Epithelial cell of prostate (primary cell): ENCODE results near the gene REG3A.

Experiments used
- DNase-seq: peaks from one replicate; pipeline ENCODE4 v3.0.0-alpha.2; 2011; ENCODE audit warnings: low read depth, low spot score
- H3K27ac ChIP-seq: fragments of 450-650 bp; 2 replicates; pipeline ENCODE4 v1.5.1; 2017; ENCODE audit warnings: mild to moderate bottlenecking

Gene REG3A

DNA sequence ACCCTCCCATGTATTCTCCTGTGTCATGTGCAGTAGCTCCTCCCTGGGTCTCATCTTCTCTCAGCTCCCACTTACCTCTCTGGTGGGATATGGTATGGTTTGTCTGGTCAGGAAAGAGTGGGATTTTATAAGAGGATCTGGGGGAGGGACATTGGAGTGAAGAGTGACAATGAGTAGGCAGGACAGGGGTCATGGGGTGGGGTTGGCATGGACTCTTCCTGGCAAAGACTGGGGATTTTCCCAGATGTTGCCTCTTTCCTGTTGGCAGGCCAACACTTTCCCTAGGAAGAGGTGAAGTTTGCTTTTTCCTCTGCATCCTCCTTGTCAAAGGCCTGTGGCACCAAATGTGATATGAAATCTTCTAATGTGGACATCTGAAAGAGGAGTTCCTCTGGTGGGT is at the start of gene REG3A:
TSS of gene REG3A (minus strand) at position 101 of the 400 bp plus-strand sequence. CDS start 348 bp downstream, outside the sequence.
- DNase-seq, result no peak
- no peak within 1 kb of the TSS for H3K27ac ChIP-seq

DNA sequence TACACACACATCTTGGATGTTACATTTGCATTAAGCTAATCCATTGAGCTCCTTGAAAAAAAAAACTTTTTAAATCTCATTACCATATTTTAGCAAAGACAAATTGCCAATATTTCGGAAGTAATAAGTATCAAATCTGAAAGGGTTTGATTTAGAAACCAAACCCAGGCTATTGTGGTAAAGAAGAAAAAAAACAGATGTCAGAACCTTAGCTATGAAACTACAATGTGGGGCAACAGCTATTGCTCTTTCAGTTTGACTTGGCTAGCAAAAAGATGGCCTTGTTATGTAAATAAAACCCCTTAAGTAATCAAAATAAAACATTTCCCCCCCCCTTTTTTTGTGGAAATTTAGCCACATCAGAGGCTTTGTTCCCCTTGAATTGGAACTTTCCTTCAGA is 41.2 kb upstream of the REG3A start:
- DNase-seq, result no peak
- no peak overlapping the region for H3K27ac ChIP-seq

DNA sequence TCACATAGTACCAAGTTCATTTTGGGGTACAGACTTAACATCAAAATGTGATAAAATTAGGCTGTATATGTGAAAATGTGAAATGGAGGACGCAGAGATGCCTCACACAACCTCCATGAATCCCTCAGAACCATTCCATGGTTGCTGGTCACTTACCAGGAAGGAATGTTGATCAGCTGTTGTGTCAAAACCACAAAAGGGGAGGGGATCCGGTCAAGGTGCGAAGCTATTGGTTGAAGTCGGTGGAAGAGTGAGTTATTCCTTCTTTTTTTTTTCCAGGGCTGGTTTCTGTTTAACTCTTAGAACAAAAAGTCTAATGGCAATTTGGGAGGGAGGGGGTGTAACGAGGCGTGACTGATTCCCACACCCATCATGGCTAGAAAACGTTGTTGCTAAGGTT is 32.3 kb upstream of the REG3A start:
- DNase-seq, result no peak

DNA sequence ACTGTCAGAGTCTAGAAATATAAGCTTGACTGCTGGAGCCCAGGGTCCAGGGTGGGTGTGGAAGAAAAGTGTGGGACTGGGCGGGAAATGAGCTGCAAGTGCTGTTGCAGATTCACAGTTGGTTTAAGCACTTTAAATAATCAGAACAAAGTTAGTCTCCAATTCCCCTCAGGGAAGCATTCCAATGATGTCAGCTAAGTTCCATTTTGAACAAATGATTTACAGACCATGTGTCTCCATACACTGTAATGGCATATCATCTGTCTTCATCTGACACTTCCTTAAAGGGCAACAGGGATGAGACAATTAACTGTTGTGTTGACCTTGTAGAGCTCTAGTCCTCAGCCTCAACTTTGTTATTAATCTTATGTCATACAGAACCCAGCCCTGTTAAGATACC is 31.5 kb upstream of the REG3A start:
- H3K27ac ChIP-seq, result no peak overlapping the region
- DNase-seq, result no peak

More for the DNA sequence above, 32.3 kb upstream of the REG3A start:
- H3K27ac ChIP-seq, result no peak overlapping the region

DNA sequence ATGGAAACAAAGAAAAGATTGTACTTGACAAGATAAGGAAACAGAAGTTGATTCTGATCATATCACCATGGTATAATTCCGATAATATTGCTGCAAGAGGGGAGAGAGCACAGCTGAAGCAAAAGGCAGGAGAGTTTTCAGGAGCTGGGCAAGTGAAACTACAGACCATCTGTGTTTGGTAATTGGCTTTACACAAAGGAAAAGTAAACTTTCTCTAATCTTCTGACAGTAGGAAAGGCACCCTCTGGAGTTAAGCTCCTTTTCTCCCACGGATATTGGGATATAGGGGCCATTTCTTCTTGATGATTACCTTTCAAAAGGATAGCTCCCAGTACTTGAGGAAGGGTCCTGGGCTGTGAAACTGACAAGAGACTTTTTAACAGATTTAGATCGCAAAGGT is 29.9 kb upstream of the REG3A start:
- no peak for DNase-seq
- H3K27ac ChIP-seq, result no peak overlapping the region

DNA sequence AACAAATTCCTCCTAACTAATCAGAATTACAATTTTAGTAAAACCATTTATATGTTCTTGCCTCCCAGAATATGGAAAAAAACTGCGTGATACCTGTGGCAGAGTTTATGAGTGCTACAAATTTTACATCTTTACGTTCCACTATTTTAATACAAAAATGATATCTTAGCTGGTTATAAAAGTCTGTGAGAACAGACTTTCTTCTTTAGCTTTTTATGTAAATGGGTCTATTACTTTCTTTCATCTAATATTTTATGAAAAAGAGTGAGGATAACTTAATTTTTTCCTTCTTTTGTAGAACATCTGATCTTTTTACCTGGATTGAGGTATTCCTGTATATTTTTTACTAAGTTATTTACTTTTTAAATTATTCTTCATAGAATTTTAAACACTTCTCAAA is 22.1 kb upstream of the REG3A start:
- no peak overlapping the region for H3K27ac ChIP-seq
- no peak for DNase-seq

DNA sequence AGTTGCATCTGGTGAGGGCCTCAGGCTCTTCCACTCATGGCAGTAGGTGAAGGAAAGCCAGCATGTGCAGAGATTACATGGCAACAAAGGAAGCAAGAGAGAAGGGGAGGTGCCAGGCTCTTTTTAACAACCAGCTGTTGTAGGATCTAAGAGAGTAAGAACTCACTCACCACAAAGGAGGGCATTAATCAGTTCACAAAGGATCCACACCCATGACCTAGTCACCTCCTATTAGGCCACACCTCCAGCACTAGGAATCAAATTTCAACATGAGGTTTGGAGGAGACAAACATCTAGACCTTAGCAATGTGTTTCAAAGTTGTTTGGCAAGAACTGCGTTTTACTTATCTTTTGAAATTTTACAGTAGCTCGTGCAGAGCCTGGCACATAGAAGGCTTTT is 20.5 kb upstream of the REG3A start:
- no peak overlapping the region for H3K27ac ChIP-seq
- no peak for DNase-seq

DNA sequence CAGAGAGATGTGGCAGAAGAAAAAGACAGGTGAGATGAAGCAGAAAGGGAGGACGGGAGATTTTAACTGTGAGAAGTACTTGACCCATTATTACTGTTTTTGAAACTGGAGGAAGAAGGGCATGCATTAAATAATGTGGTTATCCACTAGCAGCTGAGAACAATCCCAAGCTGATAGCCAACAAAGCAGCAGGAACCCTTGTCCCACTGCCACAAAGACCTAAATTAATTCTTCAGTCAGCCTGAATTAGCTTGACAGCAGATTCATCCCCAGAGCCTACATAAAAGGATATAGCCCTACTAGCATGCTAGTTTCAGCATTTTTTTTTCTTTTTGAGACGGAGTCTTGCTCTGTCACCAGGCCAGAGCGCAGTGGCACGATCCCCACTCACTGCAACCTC is 19.5 kb upstream of the REG3A start:
- H3K27ac ChIP-seq, result no peak overlapping the region
- DNase-seq, result no peak

DNA sequence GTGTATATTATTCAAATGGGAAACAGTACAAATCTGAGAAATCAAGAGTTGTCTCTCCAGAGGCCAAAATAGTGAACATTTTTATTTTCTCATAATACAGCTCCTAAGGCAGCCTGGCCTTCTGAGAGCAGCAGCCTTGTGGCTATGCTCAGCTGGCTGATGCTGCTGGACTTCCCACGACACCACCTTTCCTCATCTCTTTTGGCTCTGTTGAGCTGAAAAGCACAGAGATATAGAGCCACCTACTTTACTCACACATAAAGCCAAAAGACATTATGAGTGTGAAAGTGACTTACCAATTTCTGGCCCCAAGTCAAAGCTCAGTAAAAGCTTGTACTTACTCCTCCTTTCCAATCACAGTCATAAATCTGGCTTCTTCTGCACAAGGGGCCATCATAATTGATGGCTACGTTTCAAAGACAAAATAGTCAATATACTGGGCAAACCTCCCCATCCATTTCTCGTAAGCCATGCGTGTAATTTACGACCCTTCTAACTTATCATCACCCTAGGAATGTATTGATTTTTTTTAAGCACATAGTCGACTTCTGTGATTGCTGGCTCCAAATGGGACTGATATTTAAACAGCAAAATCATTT is 18.6 kb upstream of the REG3A start:
- no peak overlapping the region for H3K27ac ChIP-seq
- DNase-seq, result no peak

DNA sequence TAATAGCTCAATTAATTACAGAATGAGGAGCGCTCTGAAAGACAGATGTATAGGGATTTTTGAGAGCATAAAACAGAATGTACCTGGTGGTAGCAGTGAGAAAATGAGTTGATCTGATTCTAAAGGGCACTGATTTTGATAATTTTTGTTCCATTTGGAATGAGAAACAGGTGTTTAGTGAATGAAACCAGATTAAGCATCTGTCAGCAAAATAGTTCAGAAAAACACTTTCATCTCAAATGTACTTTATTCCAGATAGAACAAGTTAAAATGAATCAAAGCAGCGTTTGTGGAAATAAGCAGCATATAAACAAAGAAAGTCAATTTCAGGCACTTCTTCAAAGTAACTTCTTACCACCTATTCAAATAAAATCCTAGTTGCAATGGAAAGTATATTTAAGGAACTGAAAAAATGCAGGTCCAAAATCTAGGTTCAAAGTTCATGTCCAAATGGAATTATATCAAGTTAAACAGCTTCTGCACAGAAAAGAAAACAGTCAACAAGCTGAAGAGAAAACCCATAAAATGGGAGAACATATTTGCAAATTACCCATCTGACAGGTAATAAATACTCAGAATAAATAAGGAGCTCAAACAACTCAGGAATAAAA is 11.9 kb upstream of the REG3A start:
- no peak overlapping the region for H3K27ac ChIP-seq
- no peak for DNase-seq

DNA sequence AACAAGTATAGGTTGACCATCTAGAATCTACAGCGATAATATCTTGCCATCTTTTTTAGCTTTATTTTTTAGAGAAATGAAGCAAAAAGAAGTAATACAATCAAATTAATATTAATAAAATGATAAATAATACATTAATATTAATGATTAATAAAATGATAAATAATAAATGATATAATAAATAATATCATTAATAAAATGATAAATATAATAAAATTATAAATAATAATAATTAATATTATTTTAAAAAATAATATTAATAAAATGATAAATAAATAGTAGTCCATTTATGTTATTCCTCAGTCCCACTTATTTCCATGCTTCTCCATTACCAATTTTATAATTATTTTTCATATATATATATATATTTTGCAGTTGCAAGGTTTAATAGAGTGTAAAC is 3.2 kb upstream of the REG3A start:
- no peak for DNase-seq
- H3K27ac ChIP-seq, result no peak overlapping the region

DNA sequence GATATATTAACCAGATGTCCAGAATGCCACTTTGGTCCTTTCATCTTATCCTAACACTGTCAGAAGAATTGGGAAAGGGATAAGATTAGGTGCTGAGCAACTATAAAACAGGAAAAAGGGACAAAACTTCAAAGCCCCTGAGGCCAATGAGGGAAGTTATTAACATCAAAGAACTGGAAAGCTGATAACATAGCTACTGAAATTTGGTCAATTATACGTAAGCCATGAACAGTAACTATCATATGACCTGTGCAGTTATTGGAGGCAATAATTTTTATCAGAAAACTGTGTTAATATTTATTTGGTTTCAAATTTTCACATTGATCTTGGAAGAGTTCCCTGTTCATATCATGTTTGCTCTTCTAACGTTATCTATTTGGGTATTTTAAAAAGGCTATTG is 2.6 kb upstream of the REG3A start:
- no peak overlapping the region for H3K27ac ChIP-seq
- no peak for DNase-seq

DNA sequence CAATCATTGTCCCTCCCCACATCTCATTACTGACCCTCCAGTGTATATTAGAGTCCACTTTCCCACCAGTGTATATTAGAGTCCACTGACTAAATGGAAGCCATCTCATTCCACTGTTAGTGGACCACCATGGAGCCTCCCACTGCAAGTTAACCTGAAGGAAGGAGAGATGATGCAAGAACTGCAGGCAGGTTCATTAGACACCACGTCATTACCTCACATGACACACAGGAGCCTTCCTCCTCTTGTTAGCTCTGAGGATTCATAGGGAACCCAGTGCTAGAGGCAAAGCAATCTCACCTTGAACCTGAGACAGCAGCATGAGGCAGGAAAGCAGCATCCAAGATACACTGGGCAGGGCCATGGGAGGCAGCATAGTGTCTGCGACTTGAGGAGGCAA is 523 bp downstream of the REG3A start:
- DNase-seq, result no peak
- H3K27ac ChIP-seq, result no peak overlapping the region

DNA sequence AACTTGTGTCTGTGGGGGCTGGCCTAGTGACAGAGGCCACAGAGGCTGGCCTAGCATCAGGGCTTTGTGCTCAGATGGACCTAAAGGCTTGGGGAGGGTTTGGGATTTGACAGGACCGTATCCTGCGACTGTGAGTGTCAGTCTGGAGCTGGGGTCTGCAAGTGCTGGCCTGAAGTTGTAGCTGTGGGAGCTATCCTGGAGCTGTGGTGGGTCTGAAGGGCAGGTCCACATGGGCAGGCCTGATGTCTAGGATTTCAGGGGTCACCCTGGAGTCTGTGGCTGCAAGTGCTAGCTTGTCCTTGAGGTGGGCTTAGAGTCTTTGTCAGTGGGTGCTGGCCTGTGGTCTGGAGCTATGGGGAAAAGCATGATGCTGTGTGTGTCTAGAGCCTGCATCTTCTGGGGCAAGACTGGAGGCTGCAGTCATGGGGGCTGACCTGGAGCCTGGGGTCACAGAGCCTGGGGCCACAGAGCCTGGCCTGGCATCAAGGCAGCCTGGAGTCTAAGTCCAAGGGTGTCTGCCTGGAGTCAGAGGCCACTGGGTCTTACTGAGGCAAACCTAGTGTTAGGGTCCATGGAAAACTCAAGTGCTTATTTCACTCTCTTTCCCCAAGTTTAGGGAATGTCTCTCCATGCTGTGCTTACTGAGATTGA is 3.6 kb downstream of the REG3A start:
- no peak for DNase-seq
- H3K27ac ChIP-seq, result no peak overlapping the region

DNA sequence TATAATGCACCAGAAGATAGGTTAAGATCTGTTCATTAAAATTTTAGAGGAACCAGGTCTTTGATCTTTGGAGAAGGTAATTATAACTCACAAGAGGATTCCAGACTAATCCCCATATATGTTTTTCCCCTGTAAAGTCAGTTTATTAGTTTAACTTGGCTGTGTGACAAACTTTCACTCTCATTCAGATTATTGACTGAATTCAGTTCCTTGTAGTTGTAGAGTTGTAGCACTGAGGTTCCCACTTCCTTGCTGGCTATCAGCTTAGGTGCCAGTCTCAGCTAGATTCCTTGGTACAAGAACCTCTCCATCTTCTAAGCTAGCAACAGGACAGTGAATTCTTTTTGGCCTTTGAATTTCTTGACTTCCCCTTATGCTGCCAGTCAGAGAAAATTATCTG is 20.1 kb downstream of the REG3A start:
- DNase-seq, result no peak
- no peak overlapping the region for H3K27ac ChIP-seq

DNA sequence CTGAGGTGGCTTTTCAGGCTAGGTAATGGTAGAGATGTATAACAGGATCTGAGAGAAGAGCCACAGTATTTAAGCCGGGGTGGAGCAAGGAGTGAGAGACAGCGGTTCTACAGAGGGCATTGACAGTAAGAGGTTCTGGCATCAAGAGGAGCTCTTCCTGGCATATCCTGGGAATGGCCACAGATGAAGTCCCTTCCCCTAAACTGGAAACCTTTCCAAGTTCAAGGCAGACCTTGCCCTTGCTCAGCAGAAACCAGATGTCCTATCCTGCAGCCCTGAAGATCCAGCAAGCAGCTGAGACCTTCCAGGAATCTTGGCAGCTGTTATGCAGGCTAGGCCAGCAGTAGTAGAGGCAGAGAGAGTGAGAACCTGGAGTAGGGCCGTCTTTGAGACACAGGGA is 21.2 kb downstream of the REG3A start:
- no peak for DNase-seq
- H3K27ac ChIP-seq, result no peak overlapping the region

DNA sequence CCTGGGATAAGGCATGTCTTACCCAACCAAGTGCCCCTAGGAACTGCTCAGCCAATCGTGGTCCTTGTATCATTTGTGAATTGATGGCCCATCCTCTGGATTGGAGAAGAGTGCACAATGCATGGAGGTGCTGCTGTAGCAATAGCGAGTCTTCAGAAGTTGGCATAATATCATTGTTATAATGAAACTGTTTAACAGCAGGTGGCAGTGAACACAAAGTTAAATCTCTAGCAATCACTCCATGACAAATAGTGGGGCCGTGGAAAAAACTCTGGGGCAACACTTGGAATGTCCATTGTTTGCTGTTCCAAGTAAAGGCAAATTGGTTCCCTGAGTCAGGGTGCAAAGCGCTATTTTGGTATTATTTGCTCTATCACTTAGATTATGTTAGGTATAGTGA is 27.9 kb downstream of the REG3A start:
- DNase-seq, result no peak
- H3K27ac ChIP-seq, result no peak overlapping the region

DNA sequence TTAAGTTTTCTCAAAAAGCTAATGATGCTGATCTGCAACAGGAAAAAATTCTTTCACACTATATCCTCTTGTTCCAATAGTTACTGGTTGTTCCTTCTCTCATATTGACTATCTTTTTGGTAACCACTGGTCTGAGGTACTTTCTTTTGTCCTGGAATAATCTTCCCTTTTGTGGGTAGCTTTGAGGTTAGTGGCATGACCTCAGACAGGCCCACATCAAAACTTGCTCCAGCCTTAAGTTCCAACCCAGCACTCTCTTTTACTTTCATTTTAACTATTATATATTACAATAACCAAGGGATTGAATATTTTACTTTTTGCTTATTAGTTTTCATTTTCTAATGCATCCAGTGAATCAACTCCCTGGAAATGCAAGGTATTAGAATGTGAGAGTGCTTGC is 29.7 kb downstream of the REG3A start:
- no peak overlapping the region for H3K27ac ChIP-seq
- no peak for DNase-seq

DNA sequence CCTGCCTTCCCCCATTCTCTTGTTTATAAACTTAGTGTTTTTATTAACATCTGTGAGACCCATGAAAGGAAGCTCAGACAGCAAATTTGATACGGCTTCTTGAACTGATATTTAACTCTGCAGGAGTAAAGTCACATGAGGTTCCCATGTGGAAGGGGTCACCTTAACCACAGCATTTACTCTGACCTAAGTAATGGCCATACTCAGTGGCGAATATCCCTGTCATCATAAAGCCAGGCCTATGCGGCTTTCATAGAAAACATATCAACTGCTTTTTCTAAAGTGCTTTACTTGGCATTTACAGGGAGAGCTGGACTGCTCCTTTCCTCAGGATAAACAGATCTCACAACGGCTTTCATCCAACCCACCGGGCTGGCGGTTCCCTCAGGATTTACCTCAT is 30.3 kb downstream of the REG3A start:
- H3K27ac ChIP-seq, result no peak overlapping the region
- no peak for DNase-seq

DNA sequence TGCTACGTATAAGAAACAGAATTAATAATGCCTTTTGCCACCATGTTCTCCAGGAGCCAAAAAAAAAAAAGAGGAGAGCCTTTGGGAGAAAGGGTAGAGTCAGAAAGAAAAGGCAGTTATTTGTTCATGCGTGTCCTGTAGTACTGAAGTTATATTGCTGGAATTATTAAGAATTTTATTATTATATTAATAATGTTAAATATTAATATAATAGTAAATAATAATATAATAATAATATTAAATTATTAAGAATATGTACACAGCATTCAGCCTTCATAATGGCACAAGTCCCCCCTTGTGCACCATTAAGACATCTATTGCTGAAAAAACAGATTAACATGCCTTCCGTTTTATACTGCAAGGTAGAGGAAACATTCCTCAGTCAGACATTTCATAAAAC is 31.1 kb downstream of the REG3A start:
- no peak overlapping the region for H3K27ac ChIP-seq
- DNase-seq, result no peak

DNA sequence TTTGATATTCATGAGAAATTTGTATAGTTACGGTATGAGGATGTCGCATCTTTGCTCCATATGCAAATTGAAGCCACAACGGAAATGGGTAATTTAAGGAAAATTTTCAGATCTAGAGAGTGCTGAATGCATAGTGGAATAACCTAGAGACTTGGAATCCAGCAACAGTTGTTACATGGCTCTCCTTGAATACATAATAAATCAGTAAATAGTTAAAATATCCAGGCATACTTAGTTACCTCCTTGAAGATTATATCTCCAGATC is 33.9 kb downstream of the REG3A start:
- H3K27ac ChIP-seq, result no peak overlapping the region
- DNase-seq, result no peak
